ENCODE results near the gene ZC3H7A. TPM values are rescaled to one million over a fixed set of nuclear protein-coding genes. Genes with fewer than 3 reads are reported as not detected.

ZC3H7A gene
- total and polyA plus RNA-seq, 10 of the 15 experiments (the other 5 are each of a cell fraction or from before 2014, with no cell fraction given), result 46.3 to 188 (median 68.6) TPM

- H3K36me3 ChIP-seq (ENCODE audit: control insufficient read depth in 2 of 2, insufficient read depth in 2 of 2, low read length in 1 of 2), result peaks cover 1 to 29% of the 10 kb centered on the region in 2 experiments; a peak in 3 of 4 replicates
- peak overlapping the region; percentile 91; the same call in 1 of the 2 replicates for H3K4me2 ChIP-seq (ENCODE audit: control insufficient read depth, insufficient read depth)
- CTCF ChIA-PET, result interaction anchor here (0.6 to 4.0 kb wide), 13 partner anchors 9 to 1003 kb away, joined by 3 to 18 read pairs (median 4); no protein-coding TSS in a partner anchor
- H3K27me3 ChIP-seq (replicated peaks in 1 of 2; ENCODE audit: control insufficient read depth in 2 of 2, insufficient read depth in 2 of 2, low read length in 1 of 2), result no peaks in the 10 kb centered on the region
- TF ChIP-seq SREBF1 (IDR thresholded peaks at IDR 0.05; ENCODE audit: low read length) (no peak), ZNF384 (IDR thresholded peaks at IDR 0.05; ENCODE audit: borderline replicate concordance, low read depth, low read length) (0 out of 2 replicates have a peak, but pooled peaks have one; percentile 54)
- SMC1A ChIA-PET (ENCODE audit: uncharacterized antibody, unreplicated experiment), result interaction anchor here (0.7 to 9.4 kb wide), 8 partner anchors 8 to 136 kb away, joined by 3 to 124 read pairs (median 6); partner anchors contain the start of gene ZC3H7A
- peaks cover 93% of the 10 kb centered on the region for H3K79me2 ChIP-seq (ENCODE audit: control insufficient read depth, insufficient read depth, low read length)
- FAIRE-seq, result no peak
- peaks cover 37% of the 10 kb centered on the region for H3K4me1 ChIP-seq (ENCODE audit: control insufficient read depth, insufficient read depth, low read length)
- no peak overlapping the region for H2AFZ ChIP-seq (ENCODE audit: control insufficient read depth, low read depth, low read length)
- H3K4me3 ChIP-seq, result peak overlapping the region; percentile 83; the same call in 1 of the 2 replicates
- no peak overlapping the region for H3K27ac ChIP-seq (ENCODE audit: control insufficient read depth, insufficient read depth)
- no peaks in the 10 kb centered on the region; the same call in 1 of the 2 replicates for H4K20me1 ChIP-seq (ENCODE audit: control insufficient read depth, insufficient read depth)
- DNase-seq (ENCODE audit: low read depth, low spot score), result no peak
- no TSS peak for BruUV-seq (replicated peaks)
- ATAC-seq, result no peak
- H3K9me3 ChIP-seq (replicated peaks; ENCODE audit: control insufficient read depth, insufficient read depth, low read length), result no peaks in the 10 kb centered on the region
- RAD21 ChIA-PET (ENCODE audit: unreplicated experiment), result interaction anchor here (0.6 to 4.9 kb wide), 6 partner anchors 22 to 206 kb away, joined by 3 to 38 read pairs (median 6); partner anchors contain the start of gene ZC3H7A
- in situ Hi-C loops (cut with MboI) (no loop called here), intact Hi-C loops (cut with micrococcal nuclease; ENCODE audit: unreplicated experiment) (loop anchor here (2.0 kb wide), 1 partner anchor 69 kb away; the partner anchor contains the start of gene SNN)
- POLR2A ChIA-PET, result interaction anchor here (0.6 to 9.2 kb wide), 8 partner anchors 9 to 103 kb away, joined by 3 to 164 read pairs (median 6); partner anchors contain the start of gene ZC3H7A
- 47% methylated on average over 5 of the region's 8 CpGs for WGBS (ENCODE audit: insufficient coverage, insufficient replicate concordance, low lambda C conversion rate, missing lambda C conversion rate)
- H3K9ac ChIP-seq (ENCODE audit: control insufficient read depth, insufficient read depth, low read length), result no peak overlapping the region
Measured at GRCh38 chr16:11737713-11738112, 59.3 kb downstream of the ZC3H7A start.

GRCh38 chr16:11736903-11737302, 60.2 kb downstream of the ZC3H7A start:
- in situ Hi-C loops (cut with MboI), result no loop called here
- H3K9me3 ChIP-seq (replicated peaks; ENCODE audit: control insufficient read depth, insufficient read depth, low read length), result no peaks in the 10 kb centered on the region
- no peaks in the 10 kb centered on the region for H3K27me3 ChIP-seq (replicated peaks in 1 of 2; ENCODE audit: control insufficient read depth in 2 of 2, insufficient read depth in 2 of 2, low read length in 1 of 2)
- H3K9ac ChIP-seq (ENCODE audit: control insufficient read depth, insufficient read depth, low read length), result no peak overlapping the region
- peak overlapping the region; percentile 16; the same call in 1 of the 2 replicates for H3K4me3 ChIP-seq
- SMC1A ChIA-PET (ENCODE audit: uncharacterized antibody, unreplicated experiment), result interaction anchor here (1.0 to 9.4 kb wide), 9 partner anchors 18 to 136 kb away, joined by 3 to 124 read pairs (median 6); partner anchors contain the start of gene ZC3H7A
- 88% methylated on average over 6 of the region's 6 CpGs for WGBS (ENCODE audit: insufficient coverage, insufficient replicate concordance, low lambda C conversion rate, missing lambda C conversion rate)
- DNase-seq (ENCODE audit: low read depth, low spot score) (no peak), ATAC-seq (no peak), FAIRE-seq (no peak)
- H2AFZ ChIP-seq (ENCODE audit: control insufficient read depth, low read depth, low read length), result no peak overlapping the region
- POLR2A ChIA-PET, result interaction anchor here (0.6 to 9.2 kb wide), 8 partner anchors 10 to 97 kb away, joined by 3 to 164 read pairs (median 4); partner anchors contain the start of gene ZC3H7A
- H4K20me1 ChIP-seq (ENCODE audit: control insufficient read depth, insufficient read depth), result no peaks in the 10 kb centered on the region; the same call in 1 of the 2 replicates
- H3K27ac ChIP-seq (ENCODE audit: control insufficient read depth, insufficient read depth), result peak overlapping the region; percentile 5; the same call in 1 of the 2 replicates
- no TSS peak for BruUV-seq (replicated peaks)
- H3K4me2 ChIP-seq (ENCODE audit: control insufficient read depth, insufficient read depth), result peak overlapping the region; percentile 53; the same call in 1 of the 2 replicates
- peaks cover 42% of the 10 kb centered on the region for H3K4me1 ChIP-seq (ENCODE audit: control insufficient read depth, insufficient read depth, low read length)
- intact Hi-C loops (cut with micrococcal nuclease; ENCODE audit: unreplicated experiment), result no loop called here
- RAD21 ChIA-PET (ENCODE audit: unreplicated experiment), result interaction anchor here (0.6 to 4.9 kb wide), 6 partner anchors 22 to 205 kb away, joined by 3 to 38 read pairs (median 6); partner anchors contain the start of gene ZC3H7A
- peaks cover 93% of the 10 kb centered on the region for H3K79me2 ChIP-seq (ENCODE audit: control insufficient read depth, insufficient read depth, low read length)
- CTCF ChIA-PET, result interaction anchor here (0.6 to 4.0 kb wide), 10 partner anchors 9 to 341 kb away, joined by 3 to 18 read pairs (median 4); no protein-coding TSS in a partner anchor
- H3K36me3 ChIP-seq (ENCODE audit: control insufficient read depth in 2 of 2, insufficient read depth in 2 of 2, low read length in 1 of 2), result peaks cover 4 to 34% of the 10 kb centered on the region in 2 experiments
- TF ChIP-seq HDAC6 (IDR thresholded peaks at IDR 0.05; ENCODE audit: unreplicated experiment), result no peak
- no peak for TF ChIP-seq STAT3 (IDR thresholded peaks at IDR 0.05; ENCODE audit: low read depth, low read length)
- TF ChIP-seq PRDM15 (CRISPR knock-in tag; IDR thresholded peaks at IDR 0.05), result no peak
- TF ChIP-seq IRF3 (IDR thresholded peaks at IDR 0.05), result no peak
- no peak for TF ChIP-seq MTA2 (IDR thresholded peaks at IDR 0.05; ENCODE audit: low read depth)
- TF ChIP-seq EGR1 (IDR thresholded peaks at IDR 0.05; ENCODE audit: borderline replicate concordance in 1 of 2, low read depth in 2 of 2, low read length in 2 of 2), result no peak
- TF ChIP-seq RAD51 (IDR thresholded peaks at IDR 0.05), result no peak
- TF ChIP-seq ETV6 (conservative IDR thresholded peaks at IDR 0.05 in 1 of 2, IDR thresholded peaks at IDR 0.05 in 1 of 2; ENCODE audit: borderline replicate concordance in 1 of 2, low read depth in 1 of 2), result no peak
- TF ChIP-seq ZNF384 (IDR thresholded peaks at IDR 0.05; ENCODE audit: borderline replicate concordance, low read depth, low read length), result no peak
